Stimulated activated CD8-positive, alpha-beta memory T cell treated with anti-CD3 and anti-CD28 coated beads, Interleukin-4, amount 100 ng/mL, for 1 hour (primary cell): ENCODE measurements around the gene AMDHD1.
"Not testable (repeated sequence)": the region's sequence is repeated elsewhere in the genome, so short reads cannot be mapped to it uniquely, and the experiment has no call there.

ENCODE experiments used
- DNase-seq, 2 donors: peaks; one replicate each; pipeline ENCODE4 v3.0.0-alpha.2; 2020; ENCODE audit warnings: low read depth in 2 of 2, low spot score in 1 of 2

The AMDHD1 gene

DNA sequence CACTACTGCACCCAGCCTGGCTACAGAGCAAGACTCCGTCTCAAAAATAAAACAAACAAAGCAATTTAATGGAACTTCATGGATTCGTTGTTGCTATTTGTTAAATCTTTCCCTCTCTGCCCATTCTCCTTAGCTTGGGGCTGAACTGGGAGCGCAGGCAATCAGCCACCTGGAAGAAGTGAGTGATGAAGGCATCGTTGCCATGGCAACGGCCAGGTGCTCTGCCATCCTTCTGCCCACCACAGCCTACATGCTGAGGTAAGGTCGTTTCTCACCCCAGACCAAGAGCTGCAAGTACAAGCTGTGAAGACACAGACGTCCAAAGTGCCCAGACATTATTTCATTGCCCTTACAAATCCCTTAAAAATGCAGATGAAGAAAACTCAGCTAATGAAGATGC, 19.1 kb downstream of the AMDHD1 start:
- DNase-seq: no peak

GRCh38 chr12:95963096-95963495, 20.0 kb downstream of the AMDHD1 start:
- DNase-seq: no peak

DNA sequence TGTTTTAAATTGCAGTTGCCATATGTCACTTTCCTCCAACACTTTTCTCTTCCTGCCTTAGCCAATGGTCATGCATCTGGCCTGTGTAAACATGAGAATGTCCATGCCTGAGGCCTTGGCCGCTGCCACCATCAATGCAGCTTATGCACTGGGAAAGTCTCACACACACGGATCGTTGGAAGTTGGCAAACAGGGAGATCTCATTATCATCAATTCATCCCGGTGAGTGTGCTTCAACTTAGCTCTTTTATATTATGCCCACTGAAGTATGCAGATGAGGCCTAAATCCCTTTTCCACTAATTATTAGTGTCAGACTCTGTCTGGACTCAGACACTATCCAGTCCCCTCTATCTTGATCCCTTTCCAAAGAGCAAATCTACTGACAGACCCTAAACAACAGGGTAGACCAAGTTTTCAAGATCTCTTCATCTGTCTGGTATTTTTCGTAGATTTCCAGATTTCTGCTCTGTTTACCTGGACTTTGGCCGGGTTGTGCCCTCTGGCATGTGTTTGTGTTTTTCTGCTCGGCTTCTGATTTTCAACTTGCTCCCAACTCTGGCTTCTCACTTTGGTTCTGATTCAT, 23.2 kb downstream of the AMDHD1 start:
- DNase-seq: no peak

DNA sequence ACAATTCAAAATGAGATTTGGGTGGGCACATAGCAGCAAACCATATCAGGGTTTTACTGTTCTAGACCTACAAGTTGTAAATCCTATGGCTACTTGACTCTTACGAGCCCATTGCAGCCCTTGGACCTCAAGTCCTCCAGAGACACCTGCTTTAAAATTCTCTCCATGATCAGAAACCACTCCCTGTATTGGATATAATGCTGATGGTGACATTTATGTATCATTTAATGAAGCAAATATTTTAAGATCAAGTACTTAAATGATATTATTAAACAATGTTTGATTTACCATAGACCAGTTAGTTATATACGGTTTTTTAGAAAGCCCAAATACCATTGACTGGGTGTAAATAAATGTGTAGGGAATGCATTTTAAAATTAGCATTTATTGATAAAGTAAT, 24.2 kb downstream of the AMDHD1 start:
- DNase-seq: no peak

- DNase-seq: not testable (repeated sequence)
Measured at GRCh38 chr12:95969116-95969515, 26.0 kb downstream of the AMDHD1 start.

DNA sequence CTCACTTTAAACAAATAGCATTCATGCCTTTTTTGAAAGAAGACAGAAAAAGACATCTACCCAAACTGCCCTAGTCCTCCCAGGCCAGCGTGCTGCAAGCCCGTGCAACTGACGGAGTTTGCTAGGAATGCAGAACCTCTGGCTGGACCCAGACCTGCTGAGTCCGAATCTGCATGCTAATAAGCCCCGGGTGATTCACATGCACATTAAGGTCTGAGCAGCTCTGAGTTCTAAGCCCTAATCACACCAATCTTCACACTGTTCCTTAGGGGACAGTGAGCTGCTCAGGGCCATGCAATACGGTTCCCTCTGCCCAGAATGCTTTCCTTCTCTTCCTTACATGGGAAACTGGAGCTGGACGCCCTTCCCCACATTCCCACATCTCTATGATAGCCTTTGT, 27.8 kb downstream of the AMDHD1 start:
- no peak for DNase-seq

GRCh38 chr12:95972832-95973456, 29.8 kb downstream of the AMDHD1 start:
- no peak for DNase-seq

DNA sequence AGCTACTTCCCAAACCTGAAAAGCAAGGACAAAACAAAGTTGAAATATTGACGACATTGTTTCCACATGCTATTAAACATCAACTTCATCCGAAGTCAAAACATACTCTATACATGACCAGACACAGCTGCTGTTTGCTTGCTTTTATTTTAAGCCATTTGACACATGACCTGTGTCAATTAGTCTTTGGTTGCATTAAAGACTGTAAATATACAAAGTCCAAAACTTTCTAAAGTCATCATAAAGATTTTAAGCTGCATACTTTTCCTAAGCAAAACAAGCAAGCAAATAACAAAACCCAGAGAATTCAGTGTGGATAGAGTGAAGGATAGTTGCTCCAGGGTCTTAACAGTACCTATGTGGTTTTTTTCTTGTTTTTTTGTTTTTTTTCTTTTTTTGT, 31.2 kb downstream of the AMDHD1 start:
- no peak for DNase-seq

GRCh38 chr12:95975491-95975890, 32.4 kb downstream of the AMDHD1 start:
- DNase-seq: no peak

GRCh38 chr12:95976416-95976832, 33.3 kb downstream of the AMDHD1 start:
- no peak for DNase-seq

- DNase-seq: no peak
Measured at GRCh38 chr12:95977764-95978305, 34.7 kb downstream of the AMDHD1 start.

DNA sequence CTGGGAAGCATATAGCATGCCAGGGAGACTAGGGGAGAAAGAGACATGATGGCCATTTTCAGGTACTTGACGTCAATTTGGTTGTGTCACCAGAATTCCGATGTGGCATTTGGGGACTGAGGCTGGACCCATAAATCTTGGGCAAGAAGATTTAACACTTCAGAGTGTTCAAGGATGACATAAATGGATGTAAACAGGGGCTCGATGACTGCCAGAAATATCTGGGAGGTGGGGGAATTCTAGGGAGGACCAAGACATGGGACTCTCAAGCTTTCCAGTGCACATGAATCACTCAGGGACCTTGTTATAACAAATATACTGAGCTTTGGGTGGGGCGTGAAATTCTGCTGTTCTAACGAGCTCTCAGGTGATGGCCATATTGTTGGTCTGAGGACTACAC, 35.2 kb downstream of the AMDHD1 start:
- no peak for DNase-seq

GRCh38 chr12:95978774-95979173, 35.6 kb downstream of the AMDHD1 start:
- DNase-seq: no peak

DNA sequence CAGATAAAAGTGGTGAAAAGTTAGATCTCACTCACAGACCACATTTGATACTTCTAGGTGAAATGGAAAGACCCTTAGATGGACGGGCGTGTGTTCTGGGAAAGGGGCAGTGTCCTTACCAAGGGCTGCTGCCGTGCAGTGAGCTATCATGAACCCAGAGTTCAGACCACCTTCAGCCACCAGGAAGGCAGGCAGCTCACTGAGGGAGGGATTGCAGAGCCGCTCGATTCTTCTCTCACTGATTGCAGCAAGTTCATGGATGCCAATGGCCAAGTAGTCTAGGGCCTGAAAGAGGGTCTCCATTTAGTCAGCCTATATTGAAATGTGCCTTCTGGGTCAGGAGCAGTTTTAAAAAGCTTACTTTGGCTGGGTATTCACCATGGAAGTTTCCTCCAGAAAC, 37.3 kb downstream of the AMDHD1 start:
- no peak for DNase-seq

GRCh38 chr12:95982602-95983001, 39.5 kb downstream of the AMDHD1 start:
- DNase-seq: no peak

- no peak for DNase-seq
Measured at GRCh38 chr12:95984682-95985081, 41.6 kb downstream of the AMDHD1 start.

DNA sequence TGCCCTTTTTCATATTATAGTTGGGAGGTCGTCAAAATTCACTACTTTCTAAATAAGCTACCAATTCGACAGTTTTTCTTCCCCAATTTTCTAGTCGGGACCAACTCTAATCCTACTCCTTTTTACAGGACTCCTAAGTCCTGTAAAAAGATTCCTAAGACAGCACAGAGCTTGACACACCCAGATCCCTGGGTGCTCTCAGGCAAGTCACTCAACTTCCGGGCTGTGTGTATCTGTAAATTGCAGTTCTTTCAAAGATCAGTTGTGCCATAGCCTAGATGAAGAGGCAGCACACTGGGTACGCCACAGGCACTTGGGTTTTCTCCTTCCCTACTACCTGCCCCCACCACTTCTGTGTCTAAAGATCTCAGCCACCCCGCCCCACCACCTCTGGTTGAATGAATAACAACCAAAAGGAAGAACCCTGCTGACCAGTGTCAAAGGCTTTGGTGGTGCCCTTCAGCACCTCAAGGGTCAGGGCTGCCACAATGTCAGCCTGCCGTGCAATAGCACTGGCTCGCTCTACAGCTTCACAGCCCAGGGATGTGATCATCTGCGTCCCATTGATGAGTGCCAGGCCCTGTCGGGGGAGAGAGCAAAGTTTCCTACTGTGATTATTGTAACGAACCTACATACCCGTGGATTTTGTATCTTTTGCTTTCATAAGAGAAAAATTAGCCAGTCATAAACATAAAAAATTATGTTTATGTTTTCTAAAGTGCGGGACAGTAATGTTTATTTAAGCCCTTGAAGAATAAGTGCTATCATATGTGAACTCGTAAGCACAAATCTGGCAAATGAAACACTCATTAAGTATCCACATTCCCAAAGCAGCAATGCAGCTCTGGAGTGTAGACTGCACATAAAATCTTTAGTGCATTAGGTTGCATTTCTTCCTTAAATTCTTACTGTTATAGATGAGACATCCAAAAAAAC, 43.8 kb downstream of the AMDHD1 start:
- no peak for DNase-seq

DNA sequence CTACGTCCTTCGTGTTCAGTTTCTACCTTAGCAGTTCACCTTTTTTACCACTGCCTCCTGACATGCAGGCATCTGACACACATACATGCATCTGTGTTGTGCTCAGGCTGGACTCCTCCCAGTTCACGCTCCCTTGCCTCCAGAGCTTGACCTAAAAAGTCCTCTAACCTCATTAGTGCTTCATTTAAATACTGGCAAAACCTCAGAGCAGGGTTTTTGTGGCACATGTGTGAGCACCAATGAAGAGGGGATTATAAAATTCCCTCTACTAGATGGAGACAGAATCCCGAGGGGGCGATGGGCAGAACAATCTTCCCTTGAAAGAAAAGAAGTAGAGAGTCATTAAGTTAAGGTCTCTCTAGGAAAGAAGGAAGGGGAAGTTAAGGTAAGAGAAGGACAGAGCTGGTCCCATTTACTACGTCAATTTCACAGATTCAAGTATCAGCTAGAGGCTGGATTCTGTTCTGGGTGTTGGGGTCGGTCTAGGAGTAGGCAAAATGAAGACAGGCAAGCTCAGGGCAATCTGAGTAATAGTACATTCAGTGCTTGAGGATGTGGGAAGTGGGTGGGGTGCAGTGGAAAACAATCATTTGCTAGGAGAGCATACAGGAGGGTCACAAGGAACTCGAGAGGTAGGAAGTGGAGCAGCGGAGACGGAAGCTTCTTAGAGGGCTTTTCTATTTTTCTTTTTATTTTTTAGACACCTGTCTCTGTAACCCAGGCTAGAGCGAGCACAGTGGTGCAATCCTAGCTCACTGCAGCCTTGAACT, 45.6 kb downstream of the AMDHD1 start:
- no peak for DNase-seq

DNA sequence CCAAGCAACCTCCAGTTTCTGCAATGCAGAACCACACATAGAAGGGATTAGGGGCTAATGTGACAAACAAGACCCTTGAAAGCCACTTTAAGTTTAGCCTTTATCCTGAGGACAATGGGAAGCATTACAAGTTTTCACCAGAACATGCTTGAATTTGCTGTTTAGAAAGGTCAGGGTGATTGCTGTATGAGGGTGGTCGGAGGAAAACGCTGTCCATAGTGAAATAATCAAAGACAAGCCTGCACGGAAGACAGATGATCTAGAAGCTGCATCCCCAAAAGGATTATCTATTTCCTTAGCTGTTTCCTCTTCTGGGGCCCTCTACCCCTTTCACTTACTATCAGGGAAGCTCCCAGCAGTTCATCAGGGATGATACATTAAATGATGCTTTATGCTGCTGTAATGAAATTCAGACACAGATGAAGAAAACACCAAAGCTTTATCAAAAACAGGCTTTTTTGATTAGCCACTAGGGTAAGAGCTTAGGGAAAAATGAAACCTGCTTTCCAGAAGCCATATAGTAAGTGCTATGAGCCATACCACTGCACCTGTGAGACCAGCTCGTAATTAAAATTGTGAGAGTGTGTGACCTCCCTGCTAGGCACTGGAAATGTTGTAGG, 46.5 kb downstream of the AMDHD1 start:
- DNase-seq: no peak

DNA sequence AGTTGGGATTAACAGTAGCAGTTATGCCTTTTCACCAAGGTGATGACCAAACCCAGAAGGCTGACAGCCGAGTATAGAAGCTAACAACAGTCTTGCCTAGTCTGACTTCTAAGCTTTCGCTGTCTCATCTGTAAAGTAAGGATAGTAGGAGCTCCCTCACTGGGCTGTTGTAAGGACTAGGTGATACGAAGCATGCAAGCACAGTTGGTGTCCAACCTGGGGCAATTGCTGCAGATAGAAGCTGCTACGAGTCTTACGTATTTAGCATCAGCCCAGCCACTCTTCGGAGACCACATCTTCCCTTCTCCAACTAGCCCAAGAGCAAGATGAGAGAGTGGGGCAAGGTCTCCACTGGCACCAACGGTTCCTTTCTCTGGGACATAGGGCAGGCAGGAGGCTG, 47.0 kb downstream of the AMDHD1 start:
- DNase-seq: no peak

GRCh38 chr12:95993907-95994306, 50.8 kb downstream of the AMDHD1 start:
- no peak for DNase-seq
